ENCODE measurements around the gene RAPGEF2.
A peak's percentile ranks its signal among the peaks of the same experiment; 100 is the strongest.
"Not testable (repeated sequence)": the region's sequence is repeated elsewhere in the genome, so short reads cannot be mapped to it uniquely, and the experiment has no call there.

Gene RAPGEF2

GRCh38 chr4:159337041-159337440 lies 234.2 kb downstream of the RAPGEF2 start:
- no peak for DNase-seq

DNA sequence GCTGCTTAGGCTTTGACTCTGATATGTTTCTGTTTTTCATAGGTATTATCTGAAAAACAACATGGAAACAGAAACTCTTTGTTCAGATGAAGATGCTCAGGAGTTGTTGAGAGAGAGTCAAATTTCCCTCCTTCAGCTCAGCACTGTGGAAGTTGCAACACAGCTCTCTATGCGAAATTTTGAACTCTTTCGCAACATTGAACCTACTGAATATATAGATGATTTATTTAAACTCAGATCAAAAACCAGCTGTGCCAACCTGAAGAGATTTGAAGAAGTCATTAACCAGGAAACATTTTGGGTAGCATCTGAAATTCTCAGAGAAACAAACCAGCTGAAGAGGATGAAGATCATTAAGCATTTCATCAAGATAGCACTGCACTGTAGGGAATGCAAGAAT lies 238.6 kb downstream of the RAPGEF2 start:
- DNase-seq: no peak

GRCh38 chr4:159342374-159342773 lies 239.5 kb downstream of the RAPGEF2 start:
- DNase-seq: no peak

GRCh38 chr4:159343116-159343515 lies 240.2 kb downstream of the RAPGEF2 start:
- DNase-seq: peak; percentile 7

DNA sequence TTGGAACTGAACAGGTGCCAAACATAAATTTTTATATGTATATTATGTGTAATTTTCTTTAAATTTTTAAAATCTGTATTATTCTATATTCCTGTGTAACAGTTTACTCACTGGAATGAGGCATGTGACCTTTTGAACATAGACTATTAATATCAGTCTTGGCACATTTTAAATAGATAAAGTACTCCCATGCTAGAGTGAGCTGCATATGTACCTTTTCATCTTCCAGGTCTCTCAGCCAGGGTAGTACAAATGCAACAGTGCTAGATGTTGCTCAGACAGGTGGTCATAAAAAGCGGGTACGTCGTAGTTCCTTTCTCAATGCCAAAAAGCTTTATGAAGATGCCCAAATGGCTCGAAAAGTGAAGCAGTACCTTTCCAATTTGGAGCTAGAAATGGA lies 242.0 kb downstream of the RAPGEF2 start:
- no peak for DNase-seq

GRCh38 chr4:159346681-159347080 lies 243.8 kb downstream of the RAPGEF2 start:
- no peak for DNase-seq

GRCh38 chr4:159347813-159348212 lies 244.9 kb downstream of the RAPGEF2 start:
- no peak for DNase-seq

GRCh38 chr4:159349332-159349731 lies 246.5 kb downstream of the RAPGEF2 start:
- DNase-seq: no peak

DNA sequence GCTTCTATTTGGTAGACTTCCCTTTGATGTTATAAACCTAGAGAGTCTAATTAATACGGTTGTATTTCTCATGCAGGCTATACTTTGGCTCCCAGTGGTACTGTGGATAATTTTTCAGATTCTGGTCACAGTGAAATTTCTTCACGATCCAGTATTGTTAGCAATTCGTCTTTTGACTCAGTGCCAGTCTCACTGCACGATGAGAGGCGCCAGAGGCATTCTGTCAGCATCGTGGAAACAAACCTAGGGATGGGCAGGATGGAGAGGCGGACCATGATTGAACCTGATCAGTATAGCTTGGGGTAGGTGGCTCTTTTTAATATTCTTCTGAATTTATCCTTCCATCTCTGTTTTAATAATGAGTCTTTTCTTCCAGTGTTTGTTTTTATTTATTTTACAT lies 249.7 kb downstream of the RAPGEF2 start:
- no peak for DNase-seq

GRCh38 chr4:159353422-159354116 lies 250.7 kb downstream of the RAPGEF2 start:
- DNase-seq: no peak

DNA sequence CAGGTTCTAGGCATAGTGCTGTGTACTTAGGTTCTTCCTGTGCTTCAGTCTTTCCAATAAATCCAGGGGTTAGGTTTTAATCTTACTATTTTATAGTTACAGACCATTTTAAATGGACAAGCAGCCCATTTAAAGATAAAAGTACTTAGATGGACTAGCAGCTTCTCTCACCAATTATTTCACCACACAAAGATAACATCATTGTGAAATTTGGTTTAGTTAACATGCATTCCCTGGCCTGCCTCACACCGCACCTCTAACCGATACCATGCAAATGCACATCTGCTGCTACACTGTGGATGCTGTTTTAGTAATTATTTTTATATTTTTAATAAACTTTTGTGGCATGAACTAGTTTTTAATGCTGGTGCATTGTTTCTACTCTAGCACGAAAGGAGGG lies 252.6 kb downstream of the RAPGEF2 start:
- no peak for DNase-seq

- no peak for DNase-seq
These were observed 254.5 kb downstream of the RAPGEF2 start for GRCh38 chr4:159357350-159357749.

DNA sequence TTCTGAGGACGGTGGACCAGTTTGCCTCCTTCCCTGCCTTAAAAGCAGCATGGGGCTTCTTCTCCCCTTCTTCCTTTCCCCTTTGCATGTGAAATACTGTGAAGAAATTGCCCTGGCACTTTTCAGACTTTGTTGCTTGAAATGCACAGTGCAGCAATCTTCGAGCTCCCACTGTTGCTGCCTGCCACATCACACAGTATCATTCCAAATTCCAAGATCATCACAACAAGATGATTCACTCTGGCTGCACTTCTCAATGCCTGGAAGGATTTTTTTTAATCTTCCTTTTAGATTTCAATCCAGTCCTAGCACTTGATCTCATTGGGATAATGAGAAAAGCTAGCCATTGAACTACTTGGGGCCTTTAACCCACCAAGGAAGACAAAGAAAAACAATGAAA lies 255.3 kb downstream of the RAPGEF2 start:
- DNase-seq: no peak

DNA sequence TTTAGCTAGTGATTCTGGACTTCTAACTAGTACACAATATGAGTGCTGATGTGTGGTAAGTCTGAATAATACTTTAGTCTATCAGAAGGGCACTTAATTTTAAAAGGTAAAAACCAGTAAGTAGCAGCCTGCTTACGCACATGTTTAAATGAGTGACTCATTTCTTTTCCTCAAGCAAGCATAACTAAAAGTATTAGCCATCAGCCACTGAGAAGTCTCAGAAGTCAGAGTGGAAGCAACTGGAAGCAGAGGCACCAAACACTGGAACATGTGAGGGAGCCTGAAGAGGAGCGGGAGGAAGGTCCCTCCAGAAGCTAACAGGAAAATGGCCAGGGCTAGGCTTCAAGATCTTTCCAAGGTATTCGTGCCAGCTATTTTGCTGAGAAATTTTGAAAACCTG lies 257.7 kb downstream of the RAPGEF2 start:
- no peak for DNase-seq

DNA sequence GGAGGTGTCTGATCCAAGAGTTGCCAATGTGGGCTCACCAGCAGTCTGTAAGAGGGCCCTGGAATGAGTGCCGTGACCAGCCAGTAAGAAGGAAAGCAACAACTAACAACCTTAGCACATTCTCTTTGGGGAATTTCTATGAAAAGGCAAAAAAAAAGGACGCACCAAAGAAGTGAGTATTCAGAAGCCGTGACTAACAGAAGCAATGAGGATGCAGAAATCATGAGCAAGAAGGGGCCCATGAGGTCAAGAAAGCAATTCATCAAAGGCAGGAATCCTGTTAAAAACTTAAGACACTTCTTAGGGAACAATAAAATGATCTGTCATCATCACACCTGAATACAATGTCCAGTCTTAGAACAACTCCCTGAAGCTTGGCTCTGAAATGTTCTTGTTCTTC lies 260.5 kb downstream of the RAPGEF2 start:
- DNase-seq: no peak

DNA sequence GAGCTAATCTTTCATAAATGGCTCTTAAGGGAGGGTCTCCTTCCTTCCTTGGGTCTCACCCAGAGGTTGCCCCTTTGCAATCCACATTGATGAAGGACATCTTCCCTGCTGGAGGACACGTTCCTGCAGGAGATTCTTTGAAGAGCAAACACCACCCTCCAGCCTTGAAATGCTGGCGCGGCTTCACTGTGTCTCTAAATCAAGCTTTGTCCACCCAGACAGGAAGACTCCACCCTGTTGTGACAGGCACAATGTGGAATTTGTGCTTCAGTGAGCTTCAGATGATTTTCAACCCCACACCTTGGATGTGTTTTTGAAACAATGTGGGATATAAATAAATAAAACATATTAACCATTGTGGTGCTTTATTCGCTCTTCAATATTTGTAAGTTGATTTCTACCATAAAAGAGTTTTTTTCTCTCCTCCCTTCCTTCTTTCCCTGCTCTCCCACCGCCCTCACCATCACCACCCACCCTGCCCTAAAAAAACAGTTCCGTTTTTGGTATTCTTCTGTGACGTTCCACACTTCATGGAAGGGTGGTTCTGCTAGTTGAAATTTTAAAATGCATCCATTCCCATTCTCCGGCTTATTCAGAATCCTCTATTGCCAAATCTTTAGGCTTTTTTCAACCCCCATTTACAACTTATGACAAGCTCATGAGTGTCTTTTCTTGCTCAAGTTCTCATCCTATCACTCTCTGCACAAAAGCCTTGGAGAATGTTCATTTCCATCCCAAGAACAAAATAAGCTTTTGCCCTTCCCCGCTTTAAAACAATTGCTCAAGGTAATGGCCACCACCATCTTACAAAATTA lies 264.3 kb downstream of the RAPGEF2 start:
- no peak for DNase-seq

DNA sequence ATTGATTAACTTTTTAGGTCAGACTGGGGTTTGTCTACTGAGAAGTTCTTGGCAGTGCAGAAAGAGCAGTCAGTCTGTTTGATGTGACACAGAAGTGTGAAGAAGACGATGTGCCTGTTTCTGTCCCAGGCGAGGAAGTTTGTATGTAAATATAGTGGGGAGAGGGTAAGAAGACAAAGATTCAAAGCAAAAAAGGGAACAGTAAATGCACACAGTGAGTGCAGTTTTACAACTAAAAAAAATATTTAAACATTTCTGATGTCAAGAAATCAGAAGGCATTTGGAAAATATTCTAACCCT lies 264.9 kb downstream of the RAPGEF2 start:
- DNase-seq: no peak

DNA sequence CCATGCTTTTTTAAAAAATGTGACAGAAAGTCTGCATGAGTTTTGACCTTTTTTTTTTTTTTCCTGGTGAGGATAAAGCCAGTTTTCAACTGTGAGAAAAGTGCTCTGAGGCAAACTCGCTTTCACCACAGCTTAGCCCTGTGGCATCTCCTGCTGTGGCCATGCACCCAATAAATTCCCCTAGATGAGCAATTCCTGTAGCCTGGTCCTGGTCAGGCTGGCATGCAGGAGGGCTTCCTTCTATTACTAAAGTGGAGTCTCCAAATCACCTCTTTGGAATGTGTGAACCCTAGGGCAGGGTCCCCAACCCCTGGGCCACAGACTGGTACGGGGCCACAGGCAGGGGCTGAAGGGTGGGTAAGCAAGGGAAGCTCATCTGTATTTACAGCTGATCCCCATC lies 265.4 kb downstream of the RAPGEF2 start:
- DNase-seq: no peak

DNA sequence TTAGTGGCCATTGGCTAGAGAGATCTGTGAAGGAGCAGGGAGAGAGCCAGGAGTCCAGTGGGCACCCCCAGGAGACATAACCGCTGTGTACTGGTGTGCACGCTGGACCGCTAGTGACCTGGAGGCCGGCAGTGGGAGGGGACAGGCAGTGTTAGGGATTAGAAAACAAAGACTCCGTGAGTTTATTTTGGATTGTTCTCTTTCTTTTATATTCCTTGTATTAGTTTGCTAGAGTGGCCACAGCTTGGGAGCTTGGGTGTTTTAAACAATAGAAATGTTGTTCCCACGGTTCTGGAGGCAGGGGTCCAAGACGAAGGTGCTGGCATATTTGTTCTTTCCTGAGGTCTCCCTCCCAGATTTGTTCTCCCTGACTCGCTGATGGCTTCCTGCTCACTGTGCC lies 266.4 kb downstream of the RAPGEF2 start:
- DNase-seq: no peak

GRCh38 chr4:159370286-159370685 lies 267.4 kb downstream of the RAPGEF2 start:
- DNase-seq: peak; percentile 21

DNA sequence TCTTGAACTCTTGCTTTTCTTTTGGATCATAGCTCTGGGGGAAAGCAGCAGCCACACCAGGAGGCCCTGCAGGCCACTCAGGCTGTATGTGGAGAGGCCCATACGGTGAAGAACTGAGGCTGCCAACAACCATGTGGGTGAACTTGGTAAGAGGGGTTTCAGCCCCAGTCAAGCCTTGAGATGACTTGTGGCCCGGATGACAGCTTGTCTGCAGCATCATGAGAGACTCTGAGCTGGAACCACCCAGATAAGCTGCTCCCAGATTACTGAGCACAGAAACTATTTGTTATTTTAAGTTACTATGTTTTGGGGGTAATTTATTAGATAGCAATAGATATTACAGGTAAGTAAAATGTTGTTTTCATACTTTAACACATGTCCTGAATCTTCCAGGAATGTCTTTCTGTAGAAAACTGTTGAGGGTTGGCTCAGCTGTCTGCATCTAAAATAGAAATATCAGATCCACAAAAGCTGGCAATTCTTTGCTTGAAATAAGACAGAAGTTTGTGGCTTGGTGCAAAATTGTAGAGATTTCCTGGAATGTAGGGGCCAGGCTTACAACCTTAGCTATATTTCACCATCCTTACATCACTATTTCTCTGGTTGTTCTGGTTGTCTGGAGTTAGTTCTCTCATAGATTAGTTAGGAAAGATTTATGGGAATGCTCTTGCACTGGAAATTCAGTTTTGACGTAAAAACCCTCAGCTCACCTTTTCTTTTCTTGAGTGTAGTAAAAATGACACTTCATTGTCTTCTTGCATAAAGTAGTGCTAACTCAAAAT lies 272.1 kb downstream of the RAPGEF2 start:
- DNase-seq: no peak

DNA sequence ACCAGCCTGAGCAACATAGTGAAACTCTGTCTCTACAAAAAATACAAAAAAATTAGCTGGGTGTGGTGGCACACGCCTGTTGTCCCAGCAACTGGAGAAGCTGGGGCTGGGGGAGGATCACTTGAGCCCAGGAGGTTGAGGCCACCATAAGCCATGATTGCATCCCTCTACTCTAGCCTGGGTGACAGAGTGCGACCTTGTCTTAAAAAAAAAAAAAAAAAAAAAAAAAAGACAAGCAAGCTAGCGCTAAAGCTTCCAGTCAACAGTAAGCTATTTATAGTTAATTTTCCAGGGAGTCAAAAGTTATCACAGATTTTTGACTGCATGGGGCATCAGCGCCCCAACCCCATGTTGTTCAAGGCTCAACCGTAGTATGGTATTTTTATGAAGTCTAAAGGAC lies 273.4 kb downstream of the RAPGEF2 start:
- no peak for DNase-seq

DNA sequence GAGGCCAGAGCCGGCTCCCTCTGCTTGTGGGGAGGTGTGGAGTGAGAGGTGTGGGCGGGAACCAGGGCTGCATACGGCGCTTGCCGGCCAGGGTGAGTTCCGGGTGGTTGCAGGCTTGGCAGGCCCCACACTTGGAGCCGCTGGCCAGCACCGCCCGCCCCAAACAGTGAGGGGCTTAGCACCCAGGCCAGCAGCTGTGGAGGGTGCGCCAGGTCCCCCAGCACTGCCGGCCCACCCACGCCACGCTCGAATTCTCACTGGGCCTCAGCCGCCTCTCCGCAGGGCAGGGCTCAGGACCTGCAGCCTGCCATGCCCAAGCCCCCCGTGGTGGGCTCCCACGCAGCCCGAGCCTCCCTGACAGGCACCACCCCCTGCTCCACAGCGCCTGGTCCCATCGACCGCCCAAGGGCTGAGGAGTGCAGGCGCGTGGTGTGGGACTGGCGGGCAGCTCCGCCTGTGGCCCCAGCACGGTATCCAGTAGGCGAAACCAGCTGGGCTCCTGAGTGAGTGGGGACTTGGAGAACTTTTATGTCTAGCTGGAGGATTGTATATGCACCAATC lies 275.3 kb downstream of the RAPGEF2 start:
- no peak for DNase-seq

DNA sequence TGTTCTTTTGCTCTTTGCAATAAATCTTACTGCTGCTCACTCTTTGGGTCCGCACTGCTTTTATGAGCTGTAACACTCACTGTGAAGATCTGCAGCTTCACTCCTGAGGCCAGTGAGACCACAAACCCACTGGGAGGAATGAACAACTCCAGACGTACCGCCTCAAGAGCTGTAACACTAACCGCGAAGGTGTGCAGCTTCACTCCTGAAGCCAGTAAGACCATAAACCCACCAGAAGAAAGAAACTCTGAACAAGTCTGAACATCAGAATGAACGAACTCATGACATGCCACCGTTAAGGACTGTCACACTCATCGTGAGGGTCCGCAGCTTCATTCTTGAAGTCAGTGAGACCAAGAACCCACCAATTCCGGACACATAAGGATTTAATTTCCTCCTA lies 276.2 kb downstream of the RAPGEF2 start:
- DNase-seq: not testable (repeated sequence)
